Right lobe of liver (tissue), 4 donors: ENCODE data around the gene DYNC2H1.

Experiments
- POLR2A ChIP-seq: fragments of 450-650 bp; IDR thresholded peaks from one replicate; pipeline ENCODE4 v1.6.1; 2017; ENCODE audit warnings: antibody characterized with exemption, mild to moderate bottlenecking
- TF ChIP-seq, protein P1 (sequence below), 4 donors: fragments of 200-600 bp in 3 of 4; fragments of 450-650 bp in 1 of 4; IDR thresholded peaks; one replicate each; pipeline versions ENCODE4 v1.5.1 to v1.8.0; 2016 to 2022; ENCODE audit warnings: antibody characterized with exemption in 4 of 4, mild to moderate bottlenecking in 2 of 4
- donor health status: DM: no; HTN: no; CAD: no.
- donor health status: DM: no; HTN: no; CAD: no.
- donor health status: DM: no; HTN: yes; CAD: no.

GRCh38 chr11:103222806-103223205 lies 113.6 kb downstream of the DYNC2H1 start:
- TF ChIP-seq, protein P1, sequence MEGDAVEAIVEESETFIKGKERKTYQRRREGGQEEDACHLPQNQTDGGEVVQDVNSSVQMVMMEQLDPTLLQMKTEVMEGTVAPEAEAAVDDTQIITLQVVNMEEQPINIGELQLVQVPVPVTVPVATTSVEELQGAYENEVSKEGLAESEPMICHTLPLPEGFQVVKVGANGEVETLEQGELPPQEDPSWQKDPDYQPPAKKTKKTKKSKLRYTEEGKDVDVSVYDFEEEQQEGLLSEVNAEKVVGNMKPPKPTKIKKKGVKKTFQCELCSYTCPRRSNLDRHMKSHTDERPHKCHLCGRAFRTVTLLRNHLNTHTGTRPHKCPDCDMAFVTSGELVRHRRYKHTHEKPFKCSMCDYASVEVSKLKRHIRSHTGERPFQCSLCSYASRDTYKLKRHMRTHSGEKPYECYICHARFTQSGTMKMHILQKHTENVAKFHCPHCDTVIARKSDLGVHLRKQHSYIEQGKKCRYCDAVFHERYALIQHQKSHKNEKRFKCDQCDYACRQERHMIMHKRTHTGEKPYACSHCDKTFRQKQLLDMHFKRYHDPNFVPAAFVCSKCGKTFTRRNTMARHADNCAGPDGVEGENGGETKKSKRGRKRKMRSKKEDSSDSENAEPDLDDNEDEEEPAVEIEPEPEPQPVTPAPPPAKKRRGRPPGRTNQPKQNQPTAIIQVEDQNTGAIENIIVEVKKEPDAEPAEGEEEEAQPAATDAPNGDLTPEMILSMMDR (IDR thresholded peaks at IDR 0.05) = no peak
- no peak for TF ChIP-seq POLR2A
